ENCODE measurements around the gene NDST3.

NDST3 gene

GRCh38 chr4:118034053-118034785 is at the start of gene NDST3:
Gene NDST3, plus strand, starts transcription at chr4:118034486. Its CDS starts 19,425 bp downstream, at chr4:118053911.
- DNase-seq (ENCODE audit: low read depth): no peak

- DNase-seq (ENCODE audit: low read depth): no peak
Measured at GRCh38 chr4:117986321-117986720, 48.0 kb upstream of the NDST3 start.

GRCh38 chr4:117987464-117987863 is 46.8 kb upstream of the NDST3 start:
- DNase-seq (ENCODE audit: low read depth): no peak

- no peak for DNase-seq (ENCODE audit: low read depth)
Measured at GRCh38 chr4:117996891-117997290, 37.4 kb upstream of the NDST3 start.

- no peak for DNase-seq (ENCODE audit: low read depth)
Measured at GRCh38 chr4:118004088-118004487, 30.2 kb upstream of the NDST3 start.

GRCh38 chr4:118005883-118006282 is 28.4 kb upstream of the NDST3 start:
- no peak for DNase-seq (ENCODE audit: low read depth)

GRCh38 chr4:118012142-118012541 is 22.1 kb upstream of the NDST3 start:
- no peak for DNase-seq (ENCODE audit: low read depth)

- DNase-seq (ENCODE audit: low read depth): no peak
Measured at GRCh38 chr4:118014831-118015230, 19.5 kb upstream of the NDST3 start.

GRCh38 chr4:118018381-118019145 is 15.7 kb upstream of the NDST3 start:
- no peak for DNase-seq (ENCODE audit: low read depth)

- DNase-seq (ENCODE audit: low read depth): no peak
Measured at GRCh38 chr4:118026806-118027205, 7.5 kb upstream of the NDST3 start.

- DNase-seq (ENCODE audit: low read depth): no peak
Measured at GRCh38 chr4:118029224-118029623, 5.1 kb upstream of the NDST3 start.

GRCh38 chr4:118032691-118033090 is 1.6 kb upstream of the NDST3 start:
- no peak for DNase-seq (ENCODE audit: low read depth)

GRCh38 chr4:118033148-118034052 is 886 bp upstream of the NDST3 start:
- no peak for DNase-seq (ENCODE audit: low read depth)

- DNase-seq (ENCODE audit: low read depth): no peak
Measured at GRCh38 chr4:118035309-118035708, 1.0 kb downstream of the NDST3 start.

- DNase-seq (ENCODE audit: low read depth): no peak
Measured at GRCh38 chr4:118036336-118036735, 2.0 kb downstream of the NDST3 start.

- DNase-seq (ENCODE audit: low read depth): no peak
Measured at GRCh38 chr4:118037955-118038354, 3.7 kb downstream of the NDST3 start.

- DNase-seq (ENCODE audit: low read depth): no peak
Measured at GRCh38 chr4:118046323-118046722, 12.0 kb downstream of the NDST3 start.

GRCh38 chr4:118047043-118047442 is 12.8 kb downstream of the NDST3 start:
- DNase-seq (ENCODE audit: low read depth): no peak

- no peak for DNase-seq (ENCODE audit: low read depth)
Measured at GRCh38 chr4:118058955-118059354, 24.7 kb downstream of the NDST3 start.

- DNase-seq (ENCODE audit: low read depth): no peak
Measured at GRCh38 chr4:118059397-118059796, 25.1 kb downstream of the NDST3 start.

- DNase-seq (ENCODE audit: low read depth): no peak
Measured at GRCh38 chr4:118076958-118077766, 42.9 kb downstream of the NDST3 start.

GRCh38 chr4:118077767-118078105 is 43.5 kb downstream of the NDST3 start:
- no peak for DNase-seq (ENCODE audit: low read depth)
